Fibroblast of lung (primary cell): ENCODE data around the gene UBQLN1.

Experiments
- EZH2 ChIP-seq: IDR thresholded peaks from 2 replicates; pipeline ENCODE4 v1.5.1; 2012; ENCODE audit warnings: low read length, control low read depth, mild to moderate bottlenecking; ENCODE audit errors: missing control alignments
- TF ChIP-seq, protein P1 (sequence below), 2 donors: IDR thresholded peaks in 1 of 2; conservative IDR thresholded peaks in 1 of 2; 1 replicate in 1 of 2; 2 replicates in 1 of 2; pipeline ENCODE4 v1.5.1; 2011 to 2012; ENCODE audit warnings: low read length in 2 of 2, control low read depth in 1 of 2, inconsistent platforms in 1 of 2, low read depth in 1 of 2, mild to moderate bottlenecking in 1 of 2

DNA sequence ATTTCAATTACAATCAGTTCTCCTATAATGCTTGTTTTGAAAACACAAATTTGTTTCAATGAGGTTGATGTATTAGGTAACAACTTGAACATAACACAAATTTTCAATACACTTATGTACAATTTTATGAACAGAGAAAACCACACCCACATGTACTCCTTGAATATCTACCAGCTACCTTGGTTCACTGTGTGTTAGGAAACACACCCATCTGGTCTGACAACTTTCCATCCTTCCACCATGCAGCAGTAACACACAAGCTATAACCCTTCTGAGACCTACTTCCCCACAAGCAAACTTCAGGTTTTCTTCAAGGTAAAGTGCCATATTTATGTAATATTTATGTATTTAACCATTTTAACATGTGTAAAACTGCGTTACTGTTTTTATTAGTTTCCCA lies 36.4 kb upstream of the UBQLN1 start:
- TF ChIP-seq, protein P1, sequence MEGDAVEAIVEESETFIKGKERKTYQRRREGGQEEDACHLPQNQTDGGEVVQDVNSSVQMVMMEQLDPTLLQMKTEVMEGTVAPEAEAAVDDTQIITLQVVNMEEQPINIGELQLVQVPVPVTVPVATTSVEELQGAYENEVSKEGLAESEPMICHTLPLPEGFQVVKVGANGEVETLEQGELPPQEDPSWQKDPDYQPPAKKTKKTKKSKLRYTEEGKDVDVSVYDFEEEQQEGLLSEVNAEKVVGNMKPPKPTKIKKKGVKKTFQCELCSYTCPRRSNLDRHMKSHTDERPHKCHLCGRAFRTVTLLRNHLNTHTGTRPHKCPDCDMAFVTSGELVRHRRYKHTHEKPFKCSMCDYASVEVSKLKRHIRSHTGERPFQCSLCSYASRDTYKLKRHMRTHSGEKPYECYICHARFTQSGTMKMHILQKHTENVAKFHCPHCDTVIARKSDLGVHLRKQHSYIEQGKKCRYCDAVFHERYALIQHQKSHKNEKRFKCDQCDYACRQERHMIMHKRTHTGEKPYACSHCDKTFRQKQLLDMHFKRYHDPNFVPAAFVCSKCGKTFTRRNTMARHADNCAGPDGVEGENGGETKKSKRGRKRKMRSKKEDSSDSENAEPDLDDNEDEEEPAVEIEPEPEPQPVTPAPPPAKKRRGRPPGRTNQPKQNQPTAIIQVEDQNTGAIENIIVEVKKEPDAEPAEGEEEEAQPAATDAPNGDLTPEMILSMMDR (conservative IDR thresholded peaks at IDR 0.05 in 1 of 2, IDR thresholded peaks at IDR 0.05 in 1 of 2; ENCODE audit: low read depth in 1 of 2, low read length in 2 of 2): no peak
- no peak for TF ChIP-seq EZH2
